Calu3 (cell line): ENCODE data around the gene FXYD4. TPM values are rescaled to one million over a fixed set of nuclear protein-coding genes. Genes with fewer than 3 reads are reported as not detected.
A peak's percentile ranks its signal among the peaks of the same experiment; 100 is the strongest.
"Not testable (repeated sequence)": the region's sequence is repeated elsewhere in the genome, so short reads cannot be mapped to it uniquely, and the experiment has no call there.

Experiments used
- BruUV-seq: library from RNA; stranded (reverse); fragments of 400-500 nt; replicated peaks from 2 replicates; lab custom pipeline; 2021; lab: Mats Ljungman, UMichigan
- CTCF ChIA-PET: fragments of 300-600 bp; sonication (Branson Sonifier 250); formaldehyde crosslinking; loops from one replicate; lab custom pipeline; 2022; ENCODE audit warnings: antibody characterized with exemption; lab: Charles Lee
- DNase-seq: peaks from one replicate; pipeline ENCODE4 v3.0.0; 2022
- H3K27ac Mint-ChIP-seq: one replicate; pipeline ENCODE4 v1.8.0; 2022; ENCODE audit warnings: mixed read lengths; ENCODE audit not compliant: unreplicated experiment
- H3K27me3 Mint-ChIP-seq: one replicate; pipeline ENCODE4 v1.8.0; 2022; ENCODE audit warnings: mixed read lengths; ENCODE audit not compliant: unreplicated experiment
- H3K36me3 Mint-ChIP-seq: one replicate; pipeline ENCODE4 v1.8.0; 2022; ENCODE audit warnings: mild to moderate bottlenecking, moderate library complexity, mixed read lengths; ENCODE audit not compliant: insufficient read depth, unreplicated experiment
- H3K4me1 Mint-ChIP-seq: one replicate; pipeline ENCODE4 v1.8.0; 2022; ENCODE audit warnings: mild to moderate bottlenecking, low read depth, mixed read lengths; ENCODE audit not compliant: unreplicated experiment
- H3K4me3 Mint-ChIP-seq: one replicate; pipeline ENCODE4 v1.8.0; 2022; ENCODE audit warnings: mild to moderate bottlenecking, low read depth, moderate library complexity, mixed read lengths; ENCODE audit not compliant: unreplicated experiment
- H3K9me3 Mint-ChIP-seq: one replicate; pipeline ENCODE4 v1.8.0; 2022; ENCODE audit warnings: low read depth, mixed read lengths; ENCODE audit not compliant: unreplicated experiment
- CTCF ChIP-seq: fragments of 200-600 bp; IDR thresholded peaks from one replicate; pipeline ENCODE4 v1.8.0; 2022; ENCODE audit warnings: antibody characterized with exemption; ENCODE audit not compliant: unreplicated experiment
- intact Hi-C: fragments of 100-400 bp; cut with micrococcal nuclease; formaldehyde crosslinking; loops from one replicate; pipeline ENCODE4 v1.10.0; 2022; ENCODE audit not compliant: unreplicated experiment
- total RNA-seq: library from RNA; stranded (reverse); gene quantifications from 2 replicates; pipeline ENCODE4 v1.2.3, GENCODE V29; 2022

Gene FXYD4
- total RNA-seq, 1 experiment from 2014 or later, result not detected

- CTCF ChIA-PET, result interaction anchor here (1.1 kb wide), 1 partner anchor 11 kb away, joined by 3 read pairs; the partner anchor contains the start of gene HNRNPF
- Mint-ChIP-seq H3K9me3 (no peaks in the 10 kb centered on the region), H3K27me3 (no peaks in the 10 kb centered on the region), H3K4me3 (peak overlapping the region; percentile 79), H3K36me3 (peaks cover 7% of the 10 kb centered on the region), H3K4me1 (peaks cover 13% of the 10 kb centered on the region), H3K27ac (peak overlapping the region; percentile 62)
- TF ChIP-seq CTCF, result no peak
- no TSS peak for BruUV-seq
- DNase-seq, result peak; percentile 74
- intact Hi-C loops, result no loop called here
Measured at GRCh38 chr10:43420369-43421200, 49.1 kb downstream of the FXYD4 start.

- peaks cover 13% of the 10 kb centered on the region for H3K4me1 Mint-ChIP-seq
- TSS peak; percentile 51 for BruUV-seq
- H3K9me3 Mint-ChIP-seq, result no peaks in the 10 kb centered on the region
- intact Hi-C loops, result no loop called here
- H3K27ac Mint-ChIP-seq, result peak overlapping the region; percentile 62
- H3K27me3 Mint-ChIP-seq, result no peaks in the 10 kb centered on the region
- CTCF ChIA-PET, result interaction anchor here (1.1 kb wide), 1 partner anchor 12 kb away, joined by 3 read pairs; the partner anchor contains the start of gene HNRNPF
- peaks cover 7% of the 10 kb centered on the region for H3K36me3 Mint-ChIP-seq
- no peak for DNase-seq
- peak overlapping the region; percentile 79 for H3K4me3 Mint-ChIP-seq
- no peak for TF ChIP-seq CTCF
Measured at GRCh38 chr10:43421201-43421507, 49.7 kb downstream of the FXYD4 start.

GRCh38 chr10:43421519-43421918 is 50.1 kb downstream of the FXYD4 start:
- H3K36me3 Mint-ChIP-seq, result peaks cover 7% of the 10 kb centered on the region
- H3K9me3 Mint-ChIP-seq, result no peaks in the 10 kb centered on the region
- H3K27ac Mint-ChIP-seq, result no peak overlapping the region
- peaks cover 13% of the 10 kb centered on the region for H3K4me1 Mint-ChIP-seq
- no peaks in the 10 kb centered on the region for H3K27me3 Mint-ChIP-seq
- peak overlapping the region; percentile 79 for H3K4me3 Mint-ChIP-seq
- intact Hi-C loops, result no loop called here
- BruUV-seq, result no TSS peak
- DNase-seq, result no peak
- no peak for TF ChIP-seq CTCF
- CTCF ChIA-PET, result interaction anchor here (0.8 kb wide), 1 partner anchor 31 kb away, joined by 5 read pairs; no protein-coding TSS in a partner anchor

GRCh38 chr10:43421944-43422343 is 50.5 kb downstream of the FXYD4 start:
- not testable (repeated sequence) for BruUV-seq, H3K27ac Mint-ChIP-seq
- CTCF ChIA-PET, result interaction anchor here (0.8 kb wide), 1 partner anchor 31 kb away, joined by 5 read pairs; no protein-coding TSS in a partner anchor

GRCh38 chr10:43424416-43424815 is 53.0 kb downstream of the FXYD4 start:
- TF ChIP-seq CTCF, result no peak
- Mint-ChIP-seq H3K27ac (no peak overlapping the region), H3K27me3 (no peaks in the 10 kb centered on the region), H3K36me3 (peaks cover 7% of the 10 kb centered on the region), H3K4me3 (no peak overlapping the region), H3K4me1 (peaks cover 13% of the 10 kb centered on the region), H3K9me3 (no peaks in the 10 kb centered on the region)
- BruUV-seq, result no TSS peak
- DNase-seq, result no peak
- intact Hi-C loops, result no loop called here
- CTCF ChIA-PET, result no interaction called here

More at GRCh38 chr10:43421944-43422343, 50.5 kb downstream of the FXYD4 start:
- H3K4me3 Mint-ChIP-seq, intact Hi-C loops, H3K9me3 Mint-ChIP-seq, H3K27me3 Mint-ChIP-seq, DNase-seq, H3K36me3 Mint-ChIP-seq: not testable (repeated sequence)
- H3K4me1 Mint-ChIP-seq, result peaks cover 13% of the 10 kb centered on the region
